Neural cell (in vitro differentiated cells): ENCODE measurements around the gene KCTD19. TPM values are rescaled to one million over a fixed set of nuclear protein-coding genes. Genes with fewer than 3 reads are reported as not detected.

ENCODE experiments used
- H2AFZ ChIP-seq: fragments of 200-600, 300-800 bp; sonication (generic), shearing (Covaris generic); 2 replicates; pipeline ENCODE4 v1.6.0; 2014; ENCODE audit warnings: low read depth, mild to moderate bottlenecking, antibody characterized with exemption, low read length, moderate library complexity
- H3F3A ChIP-seq: fragments of 200-600 bp; shearing (Covaris generic); 2 replicates; pipeline ENCODE4 v1.6.1; 2016; ENCODE audit warnings: mild to moderate bottlenecking, moderate library complexity, mixed read lengths, antibody characterized with exemption, low read length; ENCODE audit not compliant: insufficient read depth, poor library complexity, severe bottlenecking
- H3K27ac ChIP-seq: fragments of 200-600, 300-800 bp; sonication (generic), shearing (Covaris generic); 2 replicates; pipeline ENCODE4 v1.5.1; 2014; ENCODE audit warnings: mild to moderate bottlenecking, low read length, moderate library complexity
- H3K27me3 ChIP-seq: fragments of 300-800, 200-600 bp; sonication (generic), shearing (Covaris generic); 2 replicates; pipeline ENCODE4 v1.6.0; 2014; ENCODE audit warnings: mild to moderate bottlenecking, low read depth, low read length, moderate library complexity; ENCODE audit not compliant: insufficient read depth
- H3K36me3 ChIP-seq: fragments of 300-800, 200-600 bp; sonication (generic), shearing (Covaris generic); 2 replicates; pipeline ENCODE4 v1.5.1; 2014; ENCODE audit warnings: mild to moderate bottlenecking, antibody characterized with exemption, low read length, moderate library complexity; ENCODE audit not compliant: insufficient read depth
- H3K4me2 ChIP-seq: fragments of 300-800, 200-600 bp; sonication (generic), shearing (Covaris generic); 2 replicates; pipeline ENCODE4 v1.6.0; 2014; ENCODE audit warnings: mild to moderate bottlenecking, low read length
- H3K4me3 ChIP-seq: fragments of 300-800, 200-600 bp; sonication (generic), shearing (Covaris generic); 2 replicates; pipeline ENCODE4 v1.5.1; 2014; ENCODE audit warnings: mild to moderate bottlenecking, low read length, moderate library complexity
- H3K79me2 ChIP-seq: fragments of 200-600 bp; shearing (Covaris generic); replicated peaks from 2 replicates; pipeline ENCODE4 v1.6.0; 2014; ENCODE audit warnings: mild to moderate bottlenecking, low read length, moderate library complexity; ENCODE audit not compliant: insufficient read depth
- H3K9ac ChIP-seq: fragments of 300-800, 200-600 bp; sonication (generic), shearing (Covaris generic); 2 replicates; pipeline ENCODE4 v1.6.1; 2016; ENCODE audit warnings: mild to moderate bottlenecking, low read length, mixed read lengths
- H3K9me2 ChIP-seq: fragments of 200-600 bp; shearing (Covaris generic); 2 replicates; pipeline ENCODE4 v1.6.1; 2016; ENCODE audit warnings: mild to moderate bottlenecking, low read length, mixed read lengths; ENCODE audit not compliant: insufficient read depth
- H3K9me3 ChIP-seq: fragments of 200-600, 300-800 bp; sonication (generic), shearing (Covaris generic); 2 replicates; pipeline ENCODE4 v1.6.1; 2016; ENCODE audit warnings: mild to moderate bottlenecking, mixed run types, low read length, moderate library complexity, mixed read lengths
- H4K20me1 ChIP-seq: fragments of 200-600 bp; shearing (Covaris generic); 2 replicates; pipeline ENCODE4 v1.6.1; 2016; ENCODE audit warnings: mild to moderate bottlenecking, mixed run types; ENCODE audit not compliant: insufficient read depth
- CTCF ChIP-seq: fragments of 450-650 bp; IDR thresholded peaks from 2 replicates; pipeline ENCODE4 v1.5.1; 2014; ENCODE audit warnings: antibody characterized with exemption, mild to moderate bottlenecking, moderate library complexity; ENCODE audit not compliant: poor library complexity, severe bottlenecking
- EP300 ChIP-seq: fragments of 450-650 bp; conservative IDR thresholded peaks from 2 replicates; pipeline ENCODE4 v1.6.1; 2014; ENCODE audit warnings: antibody characterized with exemption, mild to moderate bottlenecking, moderate library complexity; ENCODE audit not compliant: poor library complexity, severe bottlenecking
- EZH2 ChIP-seq: fragments of 200-600, 300-800 bp; shearing (Covaris generic), sonication (generic); IDR thresholded peaks from 2 replicates; pipeline ENCODE4 v1.6.1; 2014; ENCODE audit warnings: antibody characterized with exemption, low read length, borderline replicate concordance, mild to moderate bottlenecking; ENCODE audit not compliant: insufficient read depth, poor library complexity, severe bottlenecking
- MXI1 ChIP-seq: fragments of 450-650 bp; conservative IDR thresholded peaks from 2 replicates; pipeline ENCODE4 v1.6.1; 2014; ENCODE audit warnings: antibody characterized with exemption, mild to moderate bottlenecking; ENCODE audit not compliant: poor library complexity, severe bottlenecking
- POLR2AphosphoS5 ChIP-seq: IDR thresholded peaks from 2 replicates; pipeline ENCODE4 v1.6.1; 2012
- RAD21 ChIP-seq: fragments of 450-650 bp; conservative IDR thresholded peaks from 2 replicates; pipeline ENCODE4 v1.6.1; 2014; ENCODE audit warnings: antibody characterized with exemption, mild to moderate bottlenecking, moderate library complexity
- REST ChIP-seq: IDR thresholded peaks from 2 replicates; pipeline ENCODE4 v1.6.1; 2012; ENCODE audit warnings: borderline replicate concordance
- SMC3 ChIP-seq: fragments of 450-650 bp; conservative IDR thresholded peaks from 2 replicates; pipeline ENCODE4 v1.6.1; 2014; ENCODE audit warnings: antibody characterized with exemption, mild to moderate bottlenecking, moderate library complexity; ENCODE audit not compliant: poor library complexity
- TAF1 ChIP-seq: IDR thresholded peaks from 2 replicates; pipeline ENCODE4 v1.6.1; 2012; ENCODE audit warnings: low read depth
- polyA plus RNA-seq: library from polyadenylated mRNA; depleted of rRNA; stranded (reverse); fragments of >200 nt; gene quantifications from 2 replicates; pipeline ENCODE4 v1.2.3, GENCODE V29; 2014

Gene KCTD19
- polyA plus RNA-seq, 1 donor from 2014 or later = 0.45 TPM

- TF ChIP-seq EP300 (no peak), MXI1 (no peak), SMC3 (no peak), EZH2 (no peak), POLR2AphosphoS5 (no peak), REST (no peak), RAD21 (no peak), TAF1 (no peak), CTCF (no peak)
- Histone ChIP-seq H2AFZ (no peak overlapping the region), H3K79me2 (no peaks in the 10 kb centered on the region), H3K4me2 (peak overlapping the region; percentile 73), H3K9me2 (no peaks in the 10 kb centered on the region), H3K36me3 (no peaks in the 10 kb centered on the region), H3F3A (no peaks in the 10 kb centered on the region), H3K4me3 (peak overlapping the region; percentile 70), H3K9me3 (no peaks in the 10 kb centered on the region), H3K27me3 (peaks cover 49% of the 10 kb centered on the region), H4K20me1 (no peaks in the 10 kb centered on the region), H3K27ac (no peak overlapping the region), H3K9ac (no peak overlapping the region)
Measured at GRCh38 chr16:67246756-67247191, 79.8 kb downstream of the KCTD19 start.

- Histone ChIP-seq H3K4me3 (peak overlapping the region; percentile 70), H3F3A (no peaks in the 10 kb centered on the region), H3K4me2 (no peak overlapping the region), H3K9me2 (no peaks in the 10 kb centered on the region), H2AFZ (no peak overlapping the region), H3K9ac (no peak overlapping the region), H3K36me3 (no peaks in the 10 kb centered on the region), H3K79me2 (no peaks in the 10 kb centered on the region), H3K9me3 (no peaks in the 10 kb centered on the region), H3K27ac (no peak overlapping the region), H3K27me3 (peaks cover 49% of the 10 kb centered on the region), H4K20me1 (no peaks in the 10 kb centered on the region)
- no peak for TF ChIP-seq REST
- TF ChIP-seq TAF1 = no peak
Measured at GRCh38 chr16:67246081-67246755, 80.3 kb downstream of the KCTD19 start.
